GM12878 (cell line): ENCODE results near the gene BBOF1.

Experiments used
- CTCF ChIP-seq, 3 experiments: IDR thresholded peaks in 2 of 3; conservative IDR thresholded peaks in 1 of 3; 2 replicates each; pipeline ENCODE4 v1.5.1; 2011; ENCODE audit warnings: low read depth in 3 of 3, low read length in 3 of 3, mild to moderate bottlenecking in 3 of 3, control low read depth in 2 of 3, moderate library complexity in 2 of 3, inconsistent platforms in 1 of 3, mixed read lengths in 1 of 3; ENCODE audit not compliant: control insufficient read depth in 2 of 3, insufficient read depth in 1 of 3; ENCODE audit errors: extremely low read depth in 1 of 3
- FOS ChIP-seq: IDR thresholded peaks from 3 replicates; pipeline ENCODE4 v1.6.1; 2011; ENCODE audit warnings: borderline replicate concordance; ENCODE audit not compliant: insufficient read length; ENCODE audit errors: extremely low read depth
- FOXM1 ChIP-seq: IDR thresholded peaks from 2 replicates; pipeline ENCODE4 v1.6.1; 2012; ENCODE audit warnings: low read depth, mild to moderate bottlenecking, inconsistent platforms, low read length, moderate library complexity
- GABPA ChIP-seq: IDR thresholded peaks from 2 replicates; pipeline ENCODE4 v1.6.1; 2014; ENCODE audit warnings: antibody characterized with exemption, low read depth, mild to moderate bottlenecking, inconsistent platforms
- KAT2A ChIP-seq: conservative IDR thresholded peaks from 2 replicates; pipeline ENCODE4 v1.6.1; 2011; ENCODE audit warnings: low read depth, low read length; ENCODE audit not compliant: control insufficient read depth
- KDM1A ChIP-seq: fragments of 200-600 bp; sonication (generic); IDR thresholded peaks from 2 replicates; pipeline ENCODE4 v1.6.1; 2016; ENCODE audit warnings: borderline replicate concordance
- MTA2 ChIP-seq: fragments of 450-650 bp; IDR thresholded peaks from 2 replicates; pipeline ENCODE4 v1.6.1; 2016; ENCODE audit warnings: low read depth, mild to moderate bottlenecking, moderate library complexity
- NBN ChIP-seq: fragments of 450-650 bp; IDR thresholded peaks from 2 replicates; pipeline ENCODE4 v1.6.1; 2016
- POLR2A ChIP-seq: IDR thresholded peaks from 2 replicates; pipeline ENCODE4 v1.6.1; 2011; ENCODE audit warnings: low read depth, mild to moderate bottlenecking, low read length
- SMARCA5 ChIP-seq: fragments of 450-650 bp; IDR thresholded peaks from 2 replicates; pipeline ENCODE4 v1.6.1; 2017; ENCODE audit warnings: mild to moderate bottlenecking
- TCF7 ChIP-seq: IDR thresholded peaks from 2 replicates; pipeline ENCODE4 v1.6.1; 2014; ENCODE audit warnings: antibody characterized with exemption, borderline replicate concordance
- ZBTB4 ChIP-seq: fragments of 450-650 bp; formaldehyde crosslinking; IDR thresholded peaks from 2 replicates; pipeline ENCODE4 v1.4.0; 2022; ENCODE audit warnings: mild to moderate bottlenecking, moderate library complexity

GRCh38 chr14:73973497-73973896, 45.7 kb upstream of the BBOF1 start:
- TF ChIP-seq POLR2A (no peak), FOS (no peak), FOXM1 (no peak), NBN (no peak), CTCF (IDR thresholded peaks at IDR 0.05 in 2 of 3, conservative IDR thresholded peaks at IDR 0.05 in 1 of 3; ENCODE audit: control insufficient read depth in 2 of 3, extremely low read depth in 1 of 3, insufficient read depth in 1 of 3, low read depth in 3 of 3, low read length in 3 of 3) (no peak), ZBTB4 (CRISPR knock-in tag) (no peak), GABPA (no peak), MTA2 (no peak), KAT2A (no peak), KDM1A (no peak), TCF7 (no peak), SMARCA5 (no peak)
